IMR-90 (cell line): ENCODE results near the gene NMB. TPM values are rescaled to one million over a fixed set of nuclear protein-coding genes. Genes with fewer than 3 reads are reported as not detected.

ENCODE experiments used
- ATAC-seq: fragments of 200-7000 bp; cut with Tn5 transposase; 2 replicates; pipeline ENCODE4 v1.9.1; 2020; ENCODE audit warnings: low read depth, mild to moderate bottlenecking, moderate library complexity
- BruUV-seq: library from RNA; stranded (reverse); fragments of 400-500 nt; replicated peaks from 2 replicates; lab custom pipeline; 2021; lab: Mats Ljungman, UMichigan
- CTCF ChIA-PET: fragments of 300-600 bp; formaldehyde crosslinking; extraction: SDS; loops from one replicate; lab custom pipeline; 2021; ENCODE audit warnings: antibody characterized with exemption; lab: Yijun Ruan, JAX
- POLR2A ChIA-PET: fragments of 300-600 bp; sonication (Branson Sonifier 250); formaldehyde crosslinking; loops from one replicate; lab custom pipeline; 2022; ENCODE audit warnings: antibody characterized with exemption; ENCODE audit not compliant: unreplicated experiment; lab: Charles Lee
- DNase-seq: peaks from one replicate; pipeline ENCODE4 v3.0.0; 2013
- H2AFZ ChIP-seq: replicated peaks from 2 replicates; pipeline ENCODE3; 2013; ENCODE audit warnings: low read length, mild to moderate bottlenecking; ENCODE audit not compliant: poor library complexity
- H2AK5ac ChIP-seq: 2 replicates; pipeline ENCODE4 v1.6.1; 2013; ENCODE audit warnings: low read depth, low read length, inconsistent platforms
- H2AK9ac ChIP-seq: replicated peaks from 2 replicates; pipeline ENCODE3; 2013; ENCODE audit warnings: mild to moderate bottlenecking, low read depth, low read length, moderate library complexity; ENCODE audit not compliant: poor library complexity
- H2BK120ac ChIP-seq: 2 replicates; pipeline ENCODE4 v1.6.1; 2013; ENCODE audit warnings: low read depth, low read length, inconsistent platforms
- H2BK15ac ChIP-seq: 3 replicates; pipeline ENCODE4 v1.6.1; 2013; ENCODE audit warnings: low read depth, low read length, inconsistent platforms
- H2BK20ac ChIP-seq: 2 replicates; pipeline ENCODE4 v1.6.1; 2013; ENCODE audit warnings: low read depth, mild to moderate bottlenecking, inconsistent platforms, low read length, moderate library complexity
- H2BK5ac ChIP-seq: 2 replicates; pipeline ENCODE4 v1.6.1; 2013; ENCODE audit warnings: mild to moderate bottlenecking, low read depth, low read length, inconsistent platforms; ENCODE audit not compliant: poor library complexity, severe bottlenecking
- H3K14ac ChIP-seq: replicated peaks from 2 replicates; pipeline ENCODE4 v1.6.1; 2013; ENCODE audit warnings: low read depth, low read length, inconsistent platforms
- H3K18ac ChIP-seq: 2 replicates; pipeline ENCODE4 v1.6.1; 2013; ENCODE audit warnings: low read depth, low read length, control low read depth
- H3K23ac ChIP-seq: 2 replicates; pipeline ENCODE4 v1.6.1; 2013; ENCODE audit warnings: low read depth, low read length, inconsistent platforms
- H3K27ac ChIP-seq: 2 replicates; pipeline ENCODE4 v1.5.1; 2013; ENCODE audit warnings: mild to moderate bottlenecking, control low read depth, low read length; ENCODE audit not compliant: insufficient read depth
- H3K27me3 ChIP-seq: 2 replicates; pipeline ENCODE4 v1.6.1; 2013; ENCODE audit warnings: low read length; ENCODE audit not compliant: control insufficient read depth, insufficient read depth
- H3K36me3 ChIP-seq: 2 replicates; pipeline ENCODE4 v1.6.1; 2013; ENCODE audit warnings: low read length, mixed read lengths; ENCODE audit not compliant: control insufficient read depth, insufficient read depth
- H3K4ac ChIP-seq: 2 replicates; pipeline ENCODE4 v1.6.1; 2013; ENCODE audit warnings: low read depth, low read length, inconsistent platforms
- H3K4me1 ChIP-seq: 2 replicates; pipeline ENCODE4 v1.6.1; 2013; ENCODE audit warnings: low read length, mixed read lengths; ENCODE audit not compliant: control insufficient read depth, insufficient read depth
- H3K4me2 ChIP-seq: 2 replicates; pipeline ENCODE4 v1.6.1; 2013; ENCODE audit warnings: low read depth, mild to moderate bottlenecking, control low read depth, low read length, moderate library complexity
- H3K4me3 ChIP-seq: 2 replicates; pipeline ENCODE4 v1.5.1; 2013; ENCODE audit warnings: low read depth, mild to moderate bottlenecking, control low read depth, low read length, moderate library complexity; ENCODE audit not compliant: insufficient read depth
- H3K56ac ChIP-seq: 2 replicates; pipeline ENCODE4 v1.6.1; 2013; ENCODE audit warnings: low read length, inconsistent platforms; ENCODE audit not compliant: insufficient read depth; ENCODE audit errors: extremely low read depth
- H3K79me1 ChIP-seq, 2 experiments: 2 replicates each; pipeline ENCODE4 v1.6.1; 2013; ENCODE audit warnings: low read length in 2 of 2, inconsistent platforms in 1 of 2, low read depth in 1 of 2
- H3K9ac ChIP-seq: 2 replicates; pipeline ENCODE4 v1.6.1; 2013; ENCODE audit warnings: low read depth, low read length, control low read depth
- H3K9me1 ChIP-seq: 2 replicates; pipeline ENCODE4 v1.6.1; 2013; ENCODE audit warnings: low read length, inconsistent platforms; ENCODE audit not compliant: insufficient read depth
- H3K9me3 ChIP-seq: 2 replicates; pipeline ENCODE4 v1.6.1; 2013; ENCODE audit warnings: low read length; ENCODE audit not compliant: control insufficient read depth, insufficient read depth
- H4K20me1 ChIP-seq: 2 replicates; pipeline ENCODE4 v1.6.1; 2013; ENCODE audit warnings: low read length, inconsistent platforms; ENCODE audit not compliant: insufficient read depth
- H4K5ac ChIP-seq: 2 replicates; pipeline ENCODE4 v1.6.1; 2013; ENCODE audit warnings: mild to moderate bottlenecking, low read depth, low read length, control low read depth
- H4K8ac ChIP-seq, 2 experiments: 2 replicates each; pipeline ENCODE4 v1.6.1; 2013; ENCODE audit warnings: low read depth in 2 of 2, low read length in 2 of 2, control low read depth in 1 of 2, inconsistent platforms in 1 of 2
- H4K91ac ChIP-seq: 2 replicates; pipeline ENCODE4 v1.6.1; 2013; ENCODE audit warnings: low read depth, low read length, inconsistent platforms; ENCODE audit not compliant: insufficient read depth
- BHLHE40 ChIP-seq: fragments of 150-350 bp; IDR thresholded peaks from 2 replicates; pipeline ENCODE4 v1.6.1; 2016; ENCODE audit warnings: mild to moderate bottlenecking, low read depth, low read length
- FOS ChIP-seq: fragments of 150-350 bp; IDR thresholded peaks from 2 replicates; pipeline ENCODE4 v1.6.1; 2016; ENCODE audit warnings: low read depth, low read length
- MAZ ChIP-seq: IDR thresholded peaks from 2 replicates; pipeline ENCODE4 v1.6.1; 2012; ENCODE audit warnings: low read depth, mild to moderate bottlenecking, low read length, improper control_type of control experiment, moderate library complexity, borderline replicate concordance
- MXI1 ChIP-seq: IDR thresholded peaks from 2 replicates; pipeline ENCODE4 v1.6.1; 2012; ENCODE audit warnings: low read depth, mild to moderate bottlenecking, low read length, moderate library complexity, borderline replicate concordance
- NFE2L2 ChIP-seq: fragments of 150-350 bp; IDR thresholded peaks from 2 replicates; pipeline ENCODE4 v1.6.1; 2016; ENCODE audit warnings: low read depth, mild to moderate bottlenecking, low read length
- POLR2A ChIP-seq: IDR thresholded peaks from 2 replicates; pipeline ENCODE4 v1.6.1; 2012; ENCODE audit warnings: mild to moderate bottlenecking, low read depth, low read length
- RAD21 ChIP-seq: IDR thresholded peaks from 2 replicates; pipeline ENCODE4 v1.6.1; 2012; ENCODE audit warnings: low read length, improper control_type of control experiment
- RCOR1 ChIP-seq: IDR thresholded peaks from 2 replicates; pipeline ENCODE4 v1.6.1; 2012; ENCODE audit warnings: mild to moderate bottlenecking, low read length, improper control_type of control experiment; ENCODE audit not compliant: insufficient replicate concordance
- SMC3 ChIP-seq: fragments of 150-350 bp; IDR thresholded peaks from 2 replicates; pipeline ENCODE4 v1.6.1; 2016; ENCODE audit warnings: low read depth, mild to moderate bottlenecking, antibody characterized with exemption, low read length, moderate library complexity
- USF2 ChIP-seq: fragments of 150-350 bp; IDR thresholded peaks from 2 replicates; pipeline ENCODE4 v1.6.1; 2017; ENCODE audit warnings: mild to moderate bottlenecking, antibody characterized with exemption, low read length, low read depth
- WGBS, 2 experiments: methylation state at CpG; one replicate each; pipeline versions ENCODE4 v1.1.5 to v1.1.7; 2013; ENCODE audit warnings: missing lambda C conversion rate in 2 of 2; ENCODE audit not compliant: insufficient read length in 1 of 2; ENCODE audit errors: extremely low coverage in 2 of 2; 5-methylcytosine and 5-hydroxymethylcytosine counted together
- dilution Hi-C: fragments of 300-500 bp; cut with HindIII; formaldehyde crosslinking; loops from one replicate; pipeline ENCODE4 v1.14.3; 2018; ENCODE audit warnings: low sequenced_read_pairs; ENCODE audit not compliant: unreplicated experiment
- in situ Hi-C: fragments of 300-500 bp; cut with MboI; formaldehyde crosslinking; loops from 3 replicates; pipeline ENCODE4 v1.14.3; 2019; ENCODE audit warnings: low sequenced_read_pairs, inconsistent platforms, mixed read lengths
- intact Hi-C: fragments of 100-400 bp; cut with micrococcal nuclease; formaldehyde crosslinking; loops from 2 replicates; pipeline ENCODE4 v1.10.0; 2022
- polyA plus RNA-seq, 3 experiments: library from polyadenylated mRNA; depleted of rRNA; stranded (reverse); fragments of >200 nt; gene quantifications; 2 replicates each; pipeline ENCODE4 v1.2.3, GENCODE V29; 2012; ENCODE audit warnings: low replicate concordance in 1 of 3
- total RNA-seq: library from RNA; depleted of rRNA; stranded (reverse); fragments of >200 nt; gene quantifications from 2 replicates; pipeline ENCODE4 v1.2.3, GENCODE V29; 2012

The NMB gene
- total and polyA plus RNA-seq, 2 of the 4 experiments (the other 2 are of a cell fraction), result 1.3 to 3.8 TPM

GRCh38 chr15:84606653-84607120 is 51.3 kb downstream of the NMB start:
- Histone ChIP-seq H3K27ac (no peak overlapping the region), H2AK5ac (no peak overlapping the region), H4K20me1 (peaks cover 12% of the 10 kb centered on the region; the same call in 1 of the 2 replicates), H4K5ac (no peak overlapping the region), H4K91ac (no peak overlapping the region), H3K9me1 (no peaks in the 10 kb centered on the region; the same call in 1 of the 2 replicates), H3K4ac (no peak overlapping the region), H3K9me3 (no peaks in the 10 kb centered on the region), H3K14ac (no peak overlapping the region), H3K79me1 (peaks cover 27 to 63% of the 10 kb centered on the region in 2 experiments), H3K18ac (no peak overlapping the region), H3K9ac (no peak overlapping the region), H3K4me2 (no peak overlapping the region), H3K27me3 (no peaks in the 10 kb centered on the region), H2AK9ac (no peak overlapping the region), H3K36me3 (peaks cover 39% of the 10 kb centered on the region), H2BK15ac (no peak overlapping the region), H3K56ac (no peak overlapping the region), H2BK5ac (no peak overlapping the region), H3K4me1 (peaks cover 4% of the 10 kb centered on the region), H4K8ac (no peak overlapping the region), H2BK20ac (no peak overlapping the region), H3K23ac (no peak overlapping the region), H2BK120ac (no peak overlapping the region), H3K4me3 (no peak overlapping the region), H2AFZ (no peak overlapping the region)
- ChIA-PET POLR2A (no interaction called here), CTCF (no interaction called here)
- intact Hi-C loops, result no loop called here
- DNase-seq (no peak), ATAC-seq (no peak)
- TF ChIP-seq SMC3 (no peak), MXI1 (no peak), USF2 (no peak), NFE2L2 (no peak), MAZ (no peak), RCOR1 (no peak), RAD21 (no peak), BHLHE40 (no peak), POLR2A (no peak), FOS (no peak)
- BruUV-seq, result no TSS peak
- in situ Hi-C loops, result no loop called here
- 77% methylated on average over 4 of the region's 8 CpGs; no CpG with 5 or more reads in 1 of the 2 experiments for WGBS, 2 experiments
- dilution Hi-C loops, result no loop called here
